Measurements from ENCODE around the gene LRRC42. TPM values are rescaled to one million over a fixed set of nuclear protein-coding genes. Genes with fewer than 3 reads are reported as not detected.
A peak's percentile ranks its signal among the peaks of the same experiment; 100 is the strongest.

The LRRC42 gene
- total and polyA plus RNA-seq, 10 of the 15 experiments (the other 5 are each of a cell fraction or from before 2014, with no cell fraction given): 11.0 to 34.4 (median 23.0) TPM

DNA sequence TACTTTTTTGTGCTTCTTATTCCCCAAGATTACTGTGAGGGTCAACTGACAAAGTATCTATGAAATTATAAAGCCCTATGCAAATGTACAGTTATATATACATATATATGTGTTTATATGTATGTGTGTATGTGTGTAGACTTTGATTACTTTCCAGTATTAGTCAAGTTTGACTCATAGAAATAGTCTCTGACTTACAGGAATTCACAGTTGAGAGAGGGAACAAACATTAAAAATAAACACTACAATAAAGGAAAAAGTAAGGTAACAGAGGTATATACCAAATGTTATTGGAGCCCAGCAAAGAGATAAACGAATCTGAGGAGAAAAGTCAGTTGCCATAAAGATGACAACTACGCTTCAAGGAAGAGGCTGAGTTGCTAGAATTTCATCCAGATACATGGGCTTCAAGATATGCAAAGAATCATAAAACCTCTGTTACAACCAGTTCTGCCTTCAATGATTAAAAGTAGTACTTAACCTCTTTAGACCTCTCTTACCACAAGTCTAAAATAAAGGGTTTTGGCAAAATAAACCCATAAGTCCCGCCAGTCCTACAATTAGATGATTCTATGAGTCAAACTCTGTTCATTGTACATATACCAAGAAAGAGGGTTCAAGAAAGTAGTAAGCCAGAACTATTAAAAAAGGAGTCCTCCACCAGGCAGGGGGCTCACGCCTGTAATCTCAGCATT is 7.9 kb upstream of the LRRC42 start:
- BruUV-seq (replicated peaks): no TSS peak
- ChIA-PET RAD21 (ENCODE audit: unreplicated experiment) (no interaction called here), CTCF (no interaction called here), POLR2A (interaction anchor here (0.7 kb wide), 1 partner anchor 48 kb away, joined by 4 read pairs; the partner anchor contains the start of gene YIPF1), SMC1A (ENCODE audit: uncharacterized antibody, unreplicated experiment) (interaction anchor here (2.6 kb wide), 1 partner anchor 13 kb away, joined by 9 read pairs; no protein-coding TSS in a partner anchor)
- peaks cover 11% of the 10 kb centered on the region for H3K79me2 ChIP-seq (ENCODE audit: control insufficient read depth, insufficient read depth, low read length)
- H3K4me3 ChIP-seq: no peak overlapping the region
- TF ChIP-seq CHD2 (IDR thresholded peaks at IDR 0.05; ENCODE audit: borderline replicate concordance, low read depth, low read length) (no peak), MEF2B (IDR thresholded peaks at IDR 0.05; ENCODE audit: partially characterized antibody, poor library complexity, severe bottlenecking) (no peak)
- H3K36me3 ChIP-seq (ENCODE audit: control insufficient read depth in 2 of 2, insufficient read depth in 2 of 2, low read length in 1 of 2): peaks cover 0 to 8% of the 10 kb centered on the region in 2 experiments; a peak in 1 of 4 replicates
- H3K9ac ChIP-seq (ENCODE audit: control insufficient read depth, insufficient read depth, low read length): no peak overlapping the region
- H3K9me3 ChIP-seq (replicated peaks; ENCODE audit: control insufficient read depth, insufficient read depth, low read length): peaks cover 11% of the 10 kb centered on the region
- in situ Hi-C loops (cut with MboI) (no loop called here), intact Hi-C loops (cut with micrococcal nuclease; ENCODE audit: unreplicated experiment) (no loop called here)
- H3K4me1 ChIP-seq (ENCODE audit: control insufficient read depth, insufficient read depth, low read length): no peaks in the 10 kb centered on the region
- H3K27ac ChIP-seq (ENCODE audit: control insufficient read depth, insufficient read depth): no peak overlapping the region
- no peak for FAIRE-seq
- H2AFZ ChIP-seq (ENCODE audit: control insufficient read depth, low read depth, low read length): no peak overlapping the region
- H4K20me1 ChIP-seq (ENCODE audit: control insufficient read depth, insufficient read depth): no peaks in the 10 kb centered on the region
- 88% methylated on average over 4 of the region's 4 CpGs for WGBS (ENCODE audit: insufficient coverage, insufficient replicate concordance, low lambda C conversion rate, missing lambda C conversion rate)
- DNase-seq (ENCODE audit: low read depth, low spot score): no peak
- no peak overlapping the region for H3K4me2 ChIP-seq (ENCODE audit: control insufficient read depth, insufficient read depth)
- no peak for ATAC-seq
- H3K27me3 ChIP-seq (replicated peaks in 1 of 2; ENCODE audit: control insufficient read depth in 2 of 2, insufficient read depth in 2 of 2, low read length in 1 of 2): no peaks in the 10 kb centered on the region

DNA sequence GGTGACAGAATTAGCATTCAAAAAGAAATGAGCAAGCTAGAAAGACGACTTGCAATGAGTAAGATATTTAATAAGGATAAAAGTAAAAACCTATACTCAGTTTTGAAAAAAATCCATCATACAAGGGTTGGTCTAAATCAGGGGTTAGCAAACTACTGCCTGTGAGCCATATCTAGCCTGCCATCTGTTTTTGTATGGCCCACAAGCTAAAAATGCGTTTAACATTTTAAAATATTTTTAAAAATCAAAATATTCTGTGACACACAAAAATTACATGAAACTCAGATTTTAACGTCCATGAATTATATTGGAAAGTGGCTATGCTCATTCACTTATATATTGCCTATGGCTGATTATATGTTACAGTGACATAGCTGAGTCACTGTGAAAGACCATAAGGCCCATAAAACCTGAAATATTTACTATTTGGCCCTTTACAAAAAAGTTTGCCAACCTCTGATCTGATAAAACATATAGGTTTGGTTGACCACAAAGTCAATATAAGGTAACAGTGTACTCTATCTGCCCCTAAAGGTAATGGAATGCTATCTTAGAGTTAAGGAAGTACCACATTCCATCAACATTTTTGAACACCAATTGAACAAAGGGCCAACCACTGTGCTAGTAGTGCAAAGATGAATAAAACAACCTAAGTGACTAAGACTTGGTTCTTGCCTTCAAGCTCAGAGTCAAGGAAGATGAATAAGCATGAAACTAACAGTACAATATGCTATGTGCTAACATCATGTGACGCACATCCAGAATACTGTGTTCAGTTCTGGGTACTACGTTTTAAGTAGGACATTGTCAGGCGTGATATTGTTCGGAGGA is 3.8 kb upstream of the LRRC42 start:
- no peak for ATAC-seq

More for the DNA sequence above, 3.8 kb upstream of the LRRC42 start:
- BruUV-seq (replicated peaks): no TSS peak
- in situ Hi-C loops (cut with MboI) (loop anchor here (5.0 kb wide), 1 partner anchor 50 kb away; the partner anchor contains the start of gene DIO1), intact Hi-C loops (cut with micrococcal nuclease; ENCODE audit: unreplicated experiment) (no loop called here)
- Histone ChIP-seq H3K9ac (ENCODE audit: control insufficient read depth, insufficient read depth, low read length) (no peak overlapping the region), H3K79me2 (ENCODE audit: control insufficient read depth, insufficient read depth, low read length) (peaks cover 39% of the 10 kb centered on the region), H3K27ac (ENCODE audit: control insufficient read depth, insufficient read depth) (no peak overlapping the region), H3K4me2 (ENCODE audit: control insufficient read depth, insufficient read depth) (no peak overlapping the region), H3K9me3 (replicated peaks; ENCODE audit: control insufficient read depth, insufficient read depth, low read length) (no peaks in the 10 kb centered on the region; the same call in 2 of the 3 replicates), H3K36me3 (ENCODE audit: control insufficient read depth in 2 of 2, insufficient read depth in 2 of 2, low read length in 1 of 2) (no peaks in the 10 kb centered on the region), H3K27me3 (replicated peaks in 1 of 2; ENCODE audit: control insufficient read depth in 2 of 2, insufficient read depth in 2 of 2, low read length in 1 of 2) (no peaks in the 10 kb centered on the region), H4K20me1 (ENCODE audit: control insufficient read depth, insufficient read depth) (no peaks in the 10 kb centered on the region), H3K4me3 (no peak overlapping the region), H3K4me1 (ENCODE audit: control insufficient read depth, insufficient read depth, low read length) (peaks cover 3% of the 10 kb centered on the region; the same call in 1 of the 2 replicates), H2AFZ (ENCODE audit: control insufficient read depth, low read depth, low read length) (no peak overlapping the region)
- TF ChIP-seq SMC3 (IDR thresholded peaks at IDR 0.05; ENCODE audit: borderline replicate concordance, low read length): no peak
- TF ChIP-seq IKZF2 (IDR thresholded peaks at IDR 0.05): no peak
- TF ChIP-seq, protein P1, sequence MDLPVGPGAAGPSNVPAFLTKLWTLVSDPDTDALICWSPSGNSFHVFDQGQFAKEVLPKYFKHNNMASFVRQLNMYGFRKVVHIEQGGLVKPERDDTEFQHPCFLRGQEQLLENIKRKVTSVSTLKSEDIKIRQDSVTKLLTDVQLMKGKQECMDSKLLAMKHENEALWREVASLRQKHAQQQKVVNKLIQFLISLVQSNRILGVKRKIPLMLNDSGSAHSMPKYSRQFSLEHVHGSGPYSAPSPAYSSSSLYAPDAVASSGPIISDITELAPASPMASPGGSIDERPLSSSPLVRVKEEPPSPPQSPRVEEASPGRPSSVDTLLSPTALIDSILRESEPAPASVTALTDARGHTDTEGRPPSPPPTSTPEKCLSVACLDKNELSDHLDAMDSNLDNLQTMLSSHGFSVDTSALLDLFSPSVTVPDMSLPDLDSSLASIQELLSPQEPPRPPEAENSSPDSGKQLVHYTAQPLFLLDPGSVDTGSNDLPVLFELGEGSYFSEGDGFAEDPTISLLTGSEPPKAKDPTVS (IDR thresholded peaks at IDR 0.05; ENCODE audit: low read depth, low read length): no peak
- TF ChIP-seq ZNF217 (IDR thresholded peaks at IDR 0.05): no peak
- TF ChIP-seq ELK1 (IDR thresholded peaks at IDR 0.05; ENCODE audit: low read depth, low read length): no peak
- no peak for TF ChIP-seq SP1 (IDR thresholded peaks at IDR 0.05; ENCODE audit: low read depth, low read length)
- ChIA-PET RAD21 (ENCODE audit: unreplicated experiment) (interaction anchor here (1.5 kb wide), 1 partner anchor 29 kb away, joined by 4 read pairs; no protein-coding TSS in a partner anchor), POLR2A (interaction anchor here (1.0 to 1.4 kb wide), 2 partner anchors 19 to 946 kb away, joined by 3 to 6 read pairs; no protein-coding TSS in a partner anchor), SMC1A (ENCODE audit: uncharacterized antibody, unreplicated experiment) (interaction anchor here (0.6 to 1.6 kb wide), 8 partner anchors 11 to 115 kb away, joined by 3 to 6 read pairs (median 4); no protein-coding TSS in a partner anchor), CTCF (interaction anchor here (1.0 to 3.4 kb wide), 5 partner anchors 12 to 138 kb away, joined by 3 to 18 read pairs (median 5); no protein-coding TSS in a partner anchor)
- no peak for DNase-seq (ENCODE audit: low read depth, low spot score)
- WGBS (ENCODE audit: insufficient coverage, insufficient replicate concordance, low lambda C conversion rate, missing lambda C conversion rate): 92% methylated on average over 7 of the region's 7 CpGs
- peak; percentile 41 for FAIRE-seq
